Activated CD8-positive, alpha-beta memory T cell treated with anti-CD3 and anti-CD28 coated beads for 1 hour (primary cell): ENCODE data around the gene CCDC110.

Experiments used
- DNase-seq, 2 donors: peaks; one replicate each; pipeline ENCODE4 v3.0.0-alpha.2; 2020; ENCODE audit warnings: low read depth in 1 of 2; ENCODE audit errors: extremely low read depth in 1 of 2

CCDC110 gene

DNA sequence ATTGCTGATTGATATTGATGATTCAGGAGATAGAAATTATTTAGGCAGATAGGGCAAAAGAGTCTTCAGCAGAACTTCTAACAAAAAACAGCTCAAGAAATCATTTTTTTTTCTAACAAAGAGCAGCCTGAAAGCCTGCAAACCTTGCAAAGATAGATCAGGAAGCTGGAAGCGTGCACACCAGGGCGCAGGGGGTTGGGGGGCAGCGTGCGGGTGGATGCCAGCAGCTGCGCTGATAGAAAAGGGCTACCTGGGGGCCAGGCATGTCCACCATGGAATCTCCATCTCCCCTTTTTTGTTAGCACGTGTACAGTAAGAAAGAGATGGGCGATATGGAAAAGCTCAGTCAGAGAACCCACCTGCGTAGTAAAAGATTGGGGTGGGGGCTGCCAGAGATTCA lies 1.7 kb upstream of the CCDC110 start:
- DNase-seq: no peak

DNA sequence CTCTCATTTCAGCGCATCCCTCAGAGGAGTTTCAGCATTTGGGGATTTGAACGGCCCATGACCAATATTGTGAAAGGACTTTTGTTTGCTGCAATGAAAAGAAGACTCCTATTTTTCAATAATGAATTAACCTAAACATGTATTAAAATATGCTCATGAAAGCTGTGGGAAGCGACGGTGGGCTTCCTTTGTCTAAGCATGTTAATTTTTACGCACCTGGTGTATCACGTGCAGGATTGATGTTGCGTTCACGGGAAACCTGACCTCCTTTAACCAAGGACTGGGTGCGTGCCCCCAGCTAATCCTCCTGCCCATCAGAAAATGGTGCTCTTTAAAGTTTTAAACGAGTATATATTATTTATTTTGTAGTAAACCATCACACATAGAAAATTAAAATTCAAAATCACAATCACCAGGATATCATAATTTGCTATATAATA lies 590 bp upstream of the CCDC110 start:
- no peak for DNase-seq

GRCh38 chr4:185470501-185471195 lies 885 bp downstream of the CCDC110 start:
- no peak for DNase-seq

DNA sequence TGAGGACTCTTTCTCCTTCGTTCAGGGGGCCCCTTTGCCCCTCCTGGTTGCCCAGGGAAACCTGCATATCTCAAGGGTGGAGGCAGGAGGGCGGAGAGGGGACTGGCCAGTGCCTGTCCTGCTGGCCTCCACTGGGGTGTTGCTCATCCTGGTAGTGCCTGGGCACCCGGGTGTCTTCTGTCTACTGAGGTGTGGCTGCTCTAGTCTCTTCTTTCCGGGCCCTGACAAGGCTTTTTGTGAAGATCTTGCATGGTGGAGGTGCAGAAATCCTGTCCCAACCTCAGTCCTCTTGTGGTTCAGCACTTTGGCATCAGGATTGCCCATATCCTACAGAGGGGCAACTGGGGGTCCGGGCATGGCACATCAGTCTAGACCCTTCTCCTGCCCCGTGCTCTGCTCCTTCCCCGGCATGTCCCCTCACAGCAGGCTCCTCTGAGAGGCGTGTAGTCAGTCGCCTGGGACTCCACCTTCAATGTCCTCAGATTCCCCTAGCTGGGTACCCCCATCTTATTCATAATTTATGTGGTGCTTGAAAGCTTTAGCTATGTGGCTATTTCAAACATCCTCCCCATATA lies 1.9 kb downstream of the CCDC110 start:
- no peak for DNase-seq

DNA sequence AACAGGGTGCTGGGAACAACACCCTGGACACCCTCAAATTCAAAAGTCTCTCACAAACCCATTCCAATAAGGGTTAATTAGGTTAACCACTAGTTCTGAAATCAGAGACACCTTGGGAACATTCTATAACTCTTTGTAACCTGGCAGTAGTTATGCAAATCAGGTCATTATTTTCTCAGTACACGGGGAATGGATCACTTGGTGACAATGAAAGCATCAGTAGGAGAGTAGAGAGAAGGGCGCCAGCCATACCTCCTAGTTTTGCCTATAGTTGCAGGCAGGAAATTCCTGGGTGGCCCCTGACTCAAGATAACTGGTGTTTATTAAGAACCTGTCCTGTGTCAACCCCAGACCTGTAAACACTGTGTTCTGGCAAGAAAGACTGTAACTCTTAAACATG lies 2.5 kb downstream of the CCDC110 start:
- DNase-seq: no peak

GRCh38 chr4:185467991-185468390 lies 3.5 kb downstream of the CCDC110 start:
- DNase-seq: no peak

DNA sequence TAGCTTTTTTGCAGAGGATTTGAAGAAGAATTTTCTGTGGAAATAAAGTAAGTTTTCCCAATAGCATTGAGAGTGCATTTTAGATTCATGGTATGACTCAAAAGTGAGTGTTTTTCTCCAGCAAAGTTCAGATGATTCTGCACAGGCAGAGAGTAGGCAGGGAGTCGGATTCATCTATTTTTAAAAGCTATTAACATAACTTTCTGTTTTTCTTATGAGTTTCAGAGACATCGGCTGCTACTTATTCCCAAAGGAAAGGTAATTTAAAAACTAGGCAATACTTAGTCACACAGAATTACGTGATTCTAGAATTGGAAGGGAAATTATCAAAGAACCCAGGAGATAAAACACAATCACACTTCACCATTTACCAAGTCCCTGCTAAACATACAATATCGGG lies 4.4 kb downstream of the CCDC110 start:
- DNase-seq: no peak

DNA sequence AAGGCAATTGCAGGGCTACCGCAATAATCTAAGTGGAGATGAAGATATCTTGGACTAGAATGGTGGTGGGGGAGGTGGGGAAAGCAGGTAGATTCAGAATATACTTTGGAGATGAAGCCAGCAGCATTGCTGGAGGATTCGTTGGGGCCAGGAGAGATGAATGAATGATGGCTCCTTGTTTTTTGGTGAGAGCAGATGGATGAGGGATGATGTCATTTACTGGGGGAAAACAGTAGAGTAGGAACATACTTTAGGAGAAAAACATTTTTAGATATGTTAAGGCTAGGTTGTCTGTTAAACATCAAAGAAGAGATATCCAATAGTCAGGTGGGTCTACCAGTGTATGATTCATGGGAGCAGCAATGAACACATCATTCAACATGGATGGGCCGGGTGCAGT lies 5.8 kb downstream of the CCDC110 start:
- DNase-seq: no peak

GRCh38 chr4:185464887-185465286 lies 6.6 kb downstream of the CCDC110 start:
- no peak for DNase-seq

- no peak for DNase-seq
Measured at GRCh38 chr4:185464183-185464582, 7.3 kb downstream of the CCDC110 start.

DNA sequence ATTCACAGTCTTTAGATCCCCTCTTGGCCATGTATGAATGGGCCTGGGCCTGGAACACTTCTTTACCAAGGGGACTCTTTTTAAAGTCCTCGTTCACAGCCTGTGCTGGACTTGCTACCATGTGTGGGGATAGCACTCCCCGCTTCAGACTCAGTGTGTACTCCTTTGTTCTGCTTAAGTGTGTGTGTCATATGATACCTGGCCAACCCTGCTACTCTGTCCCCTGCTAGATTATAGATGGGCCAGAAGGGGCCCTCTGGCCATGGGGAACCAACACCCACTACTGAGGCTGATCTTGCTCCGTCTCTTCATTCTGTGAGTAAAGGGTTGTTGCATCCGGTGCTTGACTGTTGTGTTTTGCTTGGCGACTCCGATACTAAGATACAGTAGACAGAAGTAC lies 8.0 kb downstream of the CCDC110 start:
- no peak for DNase-seq

GRCh38 chr4:185461565-185461964 lies 10.0 kb downstream of the CCDC110 start:
- no peak for DNase-seq

- no peak for DNase-seq
Measured at GRCh38 chr4:185457136-185457535, 14.4 kb downstream of the CCDC110 start.

- DNase-seq: no peak
Measured at GRCh38 chr4:185456131-185456530, 15.4 kb downstream of the CCDC110 start.

GRCh38 chr4:185445209-185445608 lies 26.3 kb downstream of the CCDC110 start:
- DNase-seq: no peak

- no peak for DNase-seq
Measured at GRCh38 chr4:185441479-185441878, 30.1 kb downstream of the CCDC110 start.

GRCh38 chr4:185437809-185438208 lies 33.7 kb downstream of the CCDC110 start:
- DNase-seq: no peak

GRCh38 chr4:185435466-185435865 lies 36.1 kb downstream of the CCDC110 start:
- no peak for DNase-seq

DNA sequence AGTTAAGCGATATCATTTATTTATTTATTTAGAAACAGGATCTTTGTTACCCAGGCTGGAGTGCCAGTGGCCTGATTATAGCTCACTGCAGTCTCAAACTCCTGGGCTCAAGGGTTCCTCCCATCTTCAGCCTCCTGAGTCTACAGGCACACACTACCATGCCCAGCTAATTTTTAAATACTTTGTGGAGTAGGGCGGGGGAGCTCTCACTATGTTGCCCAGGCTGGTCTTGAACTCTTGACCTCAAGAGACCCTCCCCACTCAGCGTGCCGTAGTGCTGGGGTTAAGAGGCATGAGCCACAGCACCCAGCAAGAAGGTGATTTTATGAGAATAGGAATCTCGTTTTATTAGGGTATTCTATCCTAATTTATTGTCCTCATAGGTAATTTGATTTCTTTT lies 41.9 kb downstream of the CCDC110 start:
- no peak for DNase-seq

DNA sequence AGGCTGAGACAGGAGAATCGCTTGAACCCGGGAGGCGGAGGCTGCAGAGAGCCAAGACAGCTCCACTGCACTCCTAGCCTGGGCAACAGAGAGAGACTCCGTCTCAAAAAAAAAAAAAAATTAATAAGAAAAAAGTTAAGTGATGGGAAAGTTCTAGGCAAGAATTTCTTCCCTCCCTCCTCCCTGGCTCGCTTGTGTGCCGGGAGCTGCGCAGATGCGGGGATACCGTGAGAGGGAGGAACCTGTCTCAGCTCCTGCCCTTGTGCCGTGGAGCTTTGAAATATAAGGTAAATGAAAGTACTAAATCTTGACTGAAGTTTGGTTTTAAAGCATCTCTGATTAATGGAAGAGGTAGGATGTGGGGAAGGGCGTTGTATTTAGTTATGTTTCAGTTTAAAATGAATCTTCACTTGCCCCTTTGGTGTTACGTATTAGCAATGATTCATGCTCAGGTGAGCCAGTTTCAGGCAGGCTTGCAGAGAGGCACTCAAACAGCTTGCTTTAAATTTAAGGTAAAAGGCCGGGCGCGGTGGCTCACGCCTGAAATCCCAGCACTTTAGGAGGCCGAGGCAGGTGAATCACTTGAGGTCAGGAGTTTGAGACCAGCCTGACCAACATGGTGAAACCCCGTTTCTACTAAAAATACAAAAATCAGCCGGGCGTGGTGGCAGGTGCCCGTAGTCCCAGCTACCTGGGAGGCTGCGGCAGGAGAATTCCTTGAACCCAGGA lies 44.4 kb downstream of the CCDC110 start:
- DNase-seq: no peak

DNA sequence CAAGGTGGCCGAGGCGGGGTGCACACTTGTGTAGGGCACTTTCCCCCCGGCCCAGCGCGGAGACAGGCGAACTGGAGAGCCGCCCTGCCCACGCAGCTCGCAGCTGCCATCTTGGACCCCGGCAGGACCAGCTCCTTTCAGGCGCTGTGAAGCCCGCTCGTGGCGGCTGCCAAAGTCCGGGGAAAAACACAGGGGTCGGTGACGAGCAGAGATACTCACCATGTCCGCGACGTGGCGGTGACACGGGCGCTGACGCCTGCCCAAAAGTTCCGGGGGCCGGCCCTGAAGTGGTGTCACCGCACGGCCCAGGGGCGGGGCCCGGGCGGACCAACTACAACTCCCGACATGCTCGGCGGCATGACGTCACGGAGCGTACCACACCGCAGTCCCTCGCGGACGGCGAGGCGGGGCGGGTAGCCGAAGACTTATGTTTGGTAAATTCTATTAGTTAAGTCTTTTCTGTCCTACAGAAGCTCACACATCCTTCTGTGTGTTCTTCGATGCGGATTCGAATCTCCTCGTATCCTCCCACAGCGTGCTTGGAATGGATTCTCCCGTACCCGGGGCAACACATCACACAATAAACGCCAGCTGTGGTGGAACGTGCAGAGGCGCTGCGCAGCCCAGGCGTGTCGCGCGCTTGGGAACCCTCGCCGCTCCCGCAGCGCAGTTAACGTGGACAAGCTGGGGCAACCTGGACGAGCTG lies 45.7 kb downstream of the CCDC110 start, which contains the start of gene UFSP2:
TSS of gene UFSP2 (minus strand) at position 318 of the 706 bp plus-strand sequence. CDS start at position 222, 96 bp downstream.
- DNase-seq: peak; percentile 77 to 81
